Measurements from ENCODE around the gene SLC6A9.

DNA sequence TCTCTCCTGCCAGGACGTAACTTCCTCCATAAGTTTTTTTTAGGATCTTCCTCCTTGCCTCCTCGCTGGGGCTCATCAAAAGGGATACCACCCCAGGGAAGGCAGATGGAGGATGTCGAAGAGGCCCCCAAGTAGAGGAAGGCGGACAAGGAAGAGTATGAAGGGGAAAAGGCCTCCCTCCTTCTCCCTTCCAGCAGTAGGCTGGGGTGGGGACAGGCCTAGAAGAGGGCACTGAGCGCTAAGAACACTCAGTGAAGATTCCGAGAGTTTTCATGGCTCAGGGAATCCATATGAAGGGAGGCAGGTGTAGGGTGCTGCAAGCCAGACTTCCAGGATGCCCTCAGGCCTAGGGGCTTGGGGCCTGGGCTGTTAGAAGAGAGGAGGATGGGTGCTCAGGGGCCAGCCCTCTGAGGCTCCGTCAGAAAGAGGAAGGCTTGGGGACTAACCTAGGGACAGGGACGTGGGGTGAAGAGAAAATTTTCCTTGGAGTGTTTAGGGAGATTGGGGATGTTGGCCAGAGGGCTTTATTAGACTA lies 1.8 kb upstream of the SLC6A9 start:
- TF ChIP-seq, protein P1, sequence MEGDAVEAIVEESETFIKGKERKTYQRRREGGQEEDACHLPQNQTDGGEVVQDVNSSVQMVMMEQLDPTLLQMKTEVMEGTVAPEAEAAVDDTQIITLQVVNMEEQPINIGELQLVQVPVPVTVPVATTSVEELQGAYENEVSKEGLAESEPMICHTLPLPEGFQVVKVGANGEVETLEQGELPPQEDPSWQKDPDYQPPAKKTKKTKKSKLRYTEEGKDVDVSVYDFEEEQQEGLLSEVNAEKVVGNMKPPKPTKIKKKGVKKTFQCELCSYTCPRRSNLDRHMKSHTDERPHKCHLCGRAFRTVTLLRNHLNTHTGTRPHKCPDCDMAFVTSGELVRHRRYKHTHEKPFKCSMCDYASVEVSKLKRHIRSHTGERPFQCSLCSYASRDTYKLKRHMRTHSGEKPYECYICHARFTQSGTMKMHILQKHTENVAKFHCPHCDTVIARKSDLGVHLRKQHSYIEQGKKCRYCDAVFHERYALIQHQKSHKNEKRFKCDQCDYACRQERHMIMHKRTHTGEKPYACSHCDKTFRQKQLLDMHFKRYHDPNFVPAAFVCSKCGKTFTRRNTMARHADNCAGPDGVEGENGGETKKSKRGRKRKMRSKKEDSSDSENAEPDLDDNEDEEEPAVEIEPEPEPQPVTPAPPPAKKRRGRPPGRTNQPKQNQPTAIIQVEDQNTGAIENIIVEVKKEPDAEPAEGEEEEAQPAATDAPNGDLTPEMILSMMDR (IDR thresholded peaks at IDR 0.05; ENCODE audit: low read depth, low read length), result no peak
- TF ChIP-seq, protein P2, sequence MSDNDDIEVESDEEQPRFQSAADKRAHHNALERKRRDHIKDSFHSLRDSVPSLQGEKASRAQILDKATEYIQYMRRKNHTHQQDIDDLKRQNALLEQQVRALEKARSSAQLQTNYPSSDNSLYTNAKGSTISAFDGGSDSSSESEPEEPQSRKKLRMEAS (IDR thresholded peaks at IDR 0.05; ENCODE audit: low read depth, low read length), result no peak
- TF ChIP-seq POLR2A (IDR thresholded peaks at IDR 0.05; ENCODE audit: extremely low read depth, insufficient read length) (no peak), MYC (IDR thresholded peaks at IDR 0.05; ENCODE audit: low read depth, low read length) (no peak)

All from NB4 (cell line).